HG02981 (cell line): ENCODE measurements around the gene BOD1.
"Not testable (repeated sequence)": the region's sequence is repeated elsewhere in the genome, so short reads cannot be mapped to it uniquely, and the experiment has no call there.

Experiments used
- ATAC-seq: cut with Tn5 transposase; IDR thresholded peaks from one replicate; pipeline ENCODE4 v1.9.1; 2021; ENCODE audit warnings: mild to moderate bottlenecking, moderate library complexity; ENCODE audit not compliant: unreplicated experiment

The BOD1 gene

DNA sequence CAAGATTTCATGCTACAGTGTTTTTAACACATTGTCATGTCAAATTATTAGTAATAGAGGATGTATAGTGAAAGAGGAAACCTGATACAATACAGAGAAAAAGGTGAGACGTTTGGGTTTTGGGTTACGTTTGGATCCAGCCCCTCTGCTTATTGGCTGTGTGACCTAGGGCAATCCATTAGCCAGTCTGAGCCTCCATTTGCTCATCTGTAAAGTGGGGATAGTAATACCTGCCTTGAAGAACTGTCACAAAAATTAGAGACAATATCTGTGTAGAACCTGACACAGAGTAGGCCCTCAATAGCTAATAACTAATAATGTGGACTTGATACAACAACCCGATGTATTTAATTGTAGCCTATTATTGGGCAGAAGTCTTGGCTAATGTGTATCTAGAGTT is 4.3 kb upstream of the BOD1 start:
- no peak for ATAC-seq

DNA sequence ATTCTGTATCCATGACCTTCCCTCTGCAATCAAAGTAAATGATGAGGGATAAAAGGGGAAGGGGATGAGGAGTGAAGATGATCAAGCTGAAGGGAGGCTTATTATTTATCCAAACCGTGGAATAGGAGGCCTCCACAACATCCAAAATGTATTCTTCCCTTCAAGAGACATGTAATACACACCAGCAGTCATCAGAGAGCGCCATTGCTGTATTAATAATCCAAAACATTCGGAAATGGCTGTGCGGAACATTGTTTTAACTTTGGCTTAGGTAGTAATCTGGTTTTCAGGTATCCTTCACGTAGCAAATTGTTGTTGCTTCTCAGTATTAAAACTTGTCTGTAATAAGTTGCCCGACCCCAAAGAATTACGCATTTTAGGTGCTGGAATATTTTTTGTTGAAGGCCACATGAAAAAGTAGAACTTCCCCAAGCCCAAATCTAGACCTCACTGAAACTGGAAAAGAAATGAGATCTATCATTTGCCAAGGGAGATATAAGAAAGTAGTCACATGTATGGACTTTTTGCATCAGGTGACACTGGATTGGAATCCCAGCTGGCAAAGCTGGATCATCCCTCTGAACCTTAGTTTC is 2.6 kb upstream of the BOD1 start:
- ATAC-seq: no peak

DNA sequence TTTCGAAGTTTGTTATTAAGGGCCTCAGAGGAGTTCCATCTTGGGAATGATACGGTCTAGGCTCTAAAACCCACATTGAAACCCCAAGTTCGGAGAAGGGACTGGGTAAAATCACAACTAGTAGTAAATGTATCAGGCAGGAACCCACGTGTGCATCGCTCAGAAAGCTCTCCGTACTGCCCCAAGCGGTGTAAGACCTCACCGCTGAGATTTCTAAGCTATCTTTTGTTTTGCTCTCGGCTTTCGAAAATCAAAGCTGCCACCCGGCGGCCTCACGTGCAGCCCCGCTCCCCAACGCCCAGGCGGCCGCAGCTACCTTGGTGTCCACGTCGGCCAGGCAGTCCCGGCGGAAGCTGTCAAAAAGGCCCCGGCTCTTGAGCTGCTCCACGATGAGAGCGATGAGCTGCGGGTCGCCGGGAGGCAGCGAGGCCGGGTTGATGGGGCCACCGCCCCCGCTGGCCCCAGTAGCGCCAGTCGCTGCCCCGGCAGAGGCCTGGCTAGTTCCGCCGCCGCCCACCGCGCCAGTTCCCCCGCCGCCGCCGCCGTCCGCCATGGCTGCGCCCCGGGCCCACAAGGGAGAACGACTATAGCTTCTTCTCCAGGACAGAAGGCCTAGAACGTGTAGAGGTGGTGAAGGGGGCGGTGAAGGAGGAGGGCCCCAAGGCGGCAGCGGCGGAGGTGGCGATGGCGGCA is 420 bp downstream of the BOD1 start:
- ATAC-seq: peak; percentile 52

DNA sequence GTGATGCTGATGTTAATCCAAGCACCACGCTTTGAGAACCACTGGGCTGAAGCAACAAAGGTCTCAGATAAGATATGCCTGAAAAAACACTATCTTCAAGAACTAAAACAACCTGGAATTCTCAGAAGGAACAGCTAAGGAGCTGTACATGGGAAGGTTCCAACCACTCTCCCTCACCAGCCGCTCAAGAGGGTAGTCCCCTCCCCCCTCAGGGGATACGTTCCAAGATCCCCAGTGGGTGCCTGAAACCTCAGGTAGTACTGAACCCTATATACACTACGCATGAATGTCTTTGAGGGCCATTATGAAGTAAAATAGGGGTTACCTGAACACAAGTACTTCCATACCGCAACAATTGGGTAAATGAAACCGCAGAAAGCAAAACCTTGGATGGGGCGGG is 1.9 kb downstream of the BOD1 start:
- no peak for ATAC-seq

DNA sequence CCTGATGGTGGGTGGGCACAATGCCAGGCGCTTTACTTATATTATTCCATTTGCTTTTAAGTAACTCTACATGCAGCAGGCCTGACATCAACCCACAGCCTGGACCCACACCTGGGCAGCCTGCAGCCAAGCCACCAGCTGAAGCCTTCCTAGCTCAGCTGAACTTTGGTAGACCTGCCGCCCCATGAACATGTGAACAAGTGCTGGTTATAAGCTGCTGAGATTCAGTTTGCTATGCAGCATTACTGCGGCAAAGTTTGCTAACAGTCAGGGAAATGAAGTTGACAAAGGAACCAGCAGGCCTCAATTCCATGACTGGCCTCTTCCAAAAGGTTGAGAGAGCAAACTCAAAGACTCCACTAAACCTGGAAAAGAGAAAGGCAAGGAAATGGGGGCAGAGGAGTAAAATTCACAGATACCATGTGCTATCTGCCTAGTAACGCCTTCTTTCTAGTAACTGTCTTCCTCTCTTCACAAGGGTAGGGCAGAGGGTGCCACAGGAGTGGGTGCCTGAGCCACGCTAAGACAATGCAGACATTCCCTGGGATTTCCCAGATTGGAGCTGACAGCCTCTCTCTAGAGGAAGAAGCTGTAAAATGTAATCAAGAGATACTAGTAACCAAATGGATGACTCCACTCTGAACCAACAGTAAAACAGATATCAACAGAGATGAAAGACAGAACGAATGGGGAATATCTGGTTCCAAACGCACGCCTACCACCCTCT is 2.9 kb downstream of the BOD1 start:
- ATAC-seq: no peak

DNA sequence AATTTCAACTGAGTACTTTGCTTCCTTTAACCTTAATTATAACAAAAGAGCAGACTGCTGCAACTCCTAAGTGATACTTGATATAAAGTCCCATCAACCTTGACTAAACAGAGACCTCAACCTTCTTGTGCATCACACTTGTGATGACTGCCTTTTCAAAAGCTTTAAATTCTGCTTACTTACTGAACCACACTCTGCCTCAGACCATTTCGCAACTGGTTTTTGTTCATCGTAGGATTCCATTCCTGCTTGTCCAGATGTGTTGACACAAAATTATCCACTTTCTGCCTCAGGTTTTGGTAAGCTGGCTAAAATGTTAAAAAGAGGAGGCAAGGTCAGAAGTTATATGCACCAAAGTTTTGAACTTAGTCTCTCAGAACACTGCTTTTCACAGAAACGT is 3.5 kb downstream of the BOD1 start:
- no peak for ATAC-seq

DNA sequence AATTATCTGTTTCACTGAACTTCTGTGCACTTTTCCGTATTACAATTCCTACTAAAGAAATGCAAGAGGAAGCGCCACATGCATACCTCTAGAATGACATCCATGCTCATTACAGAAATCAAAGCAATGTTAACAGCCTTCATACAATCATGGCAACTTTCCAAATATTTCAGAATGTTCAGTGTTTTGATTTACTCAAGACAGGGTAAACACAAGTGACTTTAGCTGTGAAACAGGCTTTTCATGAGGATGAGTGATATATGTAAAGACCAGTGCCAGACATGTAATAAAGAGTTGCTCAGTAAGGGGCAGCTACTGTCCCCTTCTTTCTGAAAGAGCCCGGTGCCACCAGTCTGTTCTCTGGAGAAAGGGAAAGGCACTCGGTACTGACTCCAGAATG is 4.7 kb downstream of the BOD1 start:
- ATAC-seq: no peak

DNA sequence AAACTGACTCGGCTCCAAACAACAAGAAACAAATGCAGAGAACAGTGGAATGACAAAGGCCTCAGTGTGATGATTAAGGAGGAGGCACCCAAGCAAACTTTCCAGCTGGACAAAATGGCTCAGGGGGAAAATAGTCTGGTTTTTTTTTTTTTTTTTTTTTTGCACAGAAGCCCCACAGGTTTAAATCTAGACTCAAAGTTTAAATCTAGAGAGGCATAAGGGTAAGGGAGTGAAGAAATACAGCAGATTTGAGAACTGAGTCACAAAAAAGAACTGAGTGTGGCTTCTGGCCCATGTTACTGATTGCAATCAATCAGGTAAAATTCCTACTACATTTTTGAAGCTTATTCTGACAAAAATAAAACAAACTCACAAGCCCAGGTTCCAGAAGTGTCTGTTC is 12.3 kb downstream of the BOD1 start:
- ATAC-seq: no peak

DNA sequence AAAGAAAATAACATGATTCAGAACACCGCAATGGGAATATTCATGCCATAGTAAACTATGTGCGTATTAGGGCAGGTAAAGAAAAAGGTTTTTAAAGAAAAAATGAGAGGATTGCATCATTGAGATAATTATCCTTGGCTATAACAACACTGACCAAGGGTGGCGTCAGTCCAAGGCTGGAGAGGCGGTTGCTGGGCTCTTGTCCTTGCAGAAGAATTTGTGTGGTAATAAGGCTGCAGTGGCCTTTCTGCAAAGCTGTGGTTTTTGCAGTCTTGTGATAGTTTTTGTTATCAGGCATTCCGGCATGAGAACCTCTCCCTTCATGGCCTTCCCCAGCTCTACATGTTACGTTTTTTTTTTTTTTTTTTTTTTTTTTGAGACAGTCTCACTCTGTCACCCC is 14.0 kb downstream of the BOD1 start:
- ATAC-seq: no peak

DNA sequence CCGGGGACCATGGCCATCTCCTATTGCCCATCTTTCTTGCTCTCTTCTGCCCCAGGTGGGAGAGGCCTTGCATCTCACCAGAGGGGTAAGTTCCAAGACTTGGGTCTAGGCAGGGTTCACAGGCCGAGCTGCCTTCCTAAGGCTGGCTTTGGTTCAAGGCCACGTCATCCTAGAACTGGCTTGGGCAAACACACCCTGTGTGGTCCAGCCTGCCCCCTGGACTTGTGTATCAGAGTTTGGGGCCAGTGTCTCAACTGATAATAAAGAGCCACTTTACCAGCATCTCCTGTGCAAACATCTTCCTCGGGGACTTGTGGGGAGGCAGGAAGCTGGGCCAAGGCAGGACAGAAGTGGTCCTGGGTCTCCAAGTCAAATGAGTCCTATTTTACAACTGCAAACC is 17.8 kb downstream of the BOD1 start:
- no peak for ATAC-seq

DNA sequence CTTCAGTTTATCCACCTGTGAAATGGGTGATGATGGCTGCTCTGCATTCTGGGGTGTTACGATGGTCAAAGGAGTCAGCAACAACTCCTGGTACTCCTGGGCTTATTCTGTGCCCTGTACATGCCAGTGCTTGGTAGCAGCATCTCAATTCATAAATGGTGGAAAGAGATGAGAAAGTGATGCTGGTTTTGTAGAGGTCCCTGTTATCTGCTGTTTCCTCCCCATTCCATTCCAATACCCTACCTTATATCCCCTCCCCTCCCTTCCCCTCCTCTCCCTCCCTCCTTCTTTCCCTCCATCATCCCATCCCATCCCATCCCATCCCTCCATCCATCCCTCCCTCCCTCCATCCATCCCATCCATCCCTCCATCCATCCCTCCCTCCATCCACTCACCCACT is 19.1 kb downstream of the BOD1 start:
- ATAC-seq: no peak

DNA sequence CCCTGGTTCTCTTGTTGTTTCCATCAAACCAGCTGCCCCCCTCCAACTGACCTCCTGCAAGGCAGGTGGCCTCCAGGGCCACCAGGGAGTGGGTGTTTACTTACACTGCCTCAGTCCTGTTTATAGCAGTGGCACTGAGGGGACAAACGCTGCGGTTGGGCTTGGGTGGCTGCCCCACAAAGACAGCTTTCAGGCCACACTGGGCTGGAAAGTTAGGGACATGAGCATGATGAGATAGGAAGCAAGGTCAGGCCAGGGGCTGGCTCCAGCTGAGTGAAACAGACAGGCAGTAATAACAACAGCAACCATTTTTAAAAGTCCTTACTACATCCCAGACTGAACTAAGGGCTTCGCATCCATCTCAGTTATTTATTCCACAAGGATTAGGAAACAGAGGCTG is 20.6 kb downstream of the BOD1 start:
- no peak for ATAC-seq

DNA sequence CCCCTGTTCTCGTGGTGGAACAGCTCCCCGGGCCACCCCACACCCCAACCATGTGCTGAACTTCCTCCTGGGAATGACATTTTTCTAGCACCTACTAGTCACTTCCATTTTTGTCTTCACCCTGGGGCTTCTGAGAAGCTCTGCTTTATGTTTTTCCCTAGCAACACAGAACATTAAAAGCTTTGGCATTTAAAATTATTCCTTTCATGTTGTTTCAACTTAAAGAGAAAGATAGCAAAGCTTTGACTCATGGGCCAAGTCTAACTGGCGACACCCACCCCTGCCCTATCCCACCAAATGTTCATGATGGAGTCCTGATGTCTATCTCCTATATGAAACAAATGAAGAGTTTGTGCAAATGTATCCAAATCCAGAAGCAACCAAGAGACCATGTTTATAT is 22.4 kb downstream of the BOD1 start:
- no peak for ATAC-seq

DNA sequence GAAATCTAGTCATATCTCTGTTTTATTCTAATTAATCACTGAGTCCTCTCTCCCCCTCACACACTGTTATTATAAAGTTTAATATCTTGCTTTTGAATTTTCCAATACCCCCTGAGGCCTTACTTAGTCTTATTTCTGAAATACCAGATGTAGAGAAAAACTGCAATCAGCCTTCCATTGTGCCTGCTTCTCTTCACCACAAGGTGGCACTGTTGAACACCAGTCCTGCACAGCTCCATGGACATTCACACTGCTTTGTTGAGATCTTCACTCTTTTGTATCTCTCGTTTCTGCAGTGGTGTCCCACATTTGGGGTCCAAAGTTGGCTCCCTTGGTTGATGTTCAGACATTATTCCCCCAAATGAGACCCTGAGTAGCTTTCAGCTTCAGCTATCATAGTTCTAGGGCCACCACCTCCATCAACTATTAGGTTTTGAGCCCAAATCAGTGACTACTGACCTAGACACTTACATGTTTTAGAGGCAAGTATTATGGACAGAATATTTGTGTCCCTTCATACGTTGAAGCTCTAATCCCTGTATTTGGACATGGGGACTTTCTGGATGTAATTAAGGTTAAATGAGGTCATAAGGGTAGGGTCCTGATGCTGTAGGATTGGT is 24.3 kb downstream of the BOD1 start:
- no peak for ATAC-seq

DNA sequence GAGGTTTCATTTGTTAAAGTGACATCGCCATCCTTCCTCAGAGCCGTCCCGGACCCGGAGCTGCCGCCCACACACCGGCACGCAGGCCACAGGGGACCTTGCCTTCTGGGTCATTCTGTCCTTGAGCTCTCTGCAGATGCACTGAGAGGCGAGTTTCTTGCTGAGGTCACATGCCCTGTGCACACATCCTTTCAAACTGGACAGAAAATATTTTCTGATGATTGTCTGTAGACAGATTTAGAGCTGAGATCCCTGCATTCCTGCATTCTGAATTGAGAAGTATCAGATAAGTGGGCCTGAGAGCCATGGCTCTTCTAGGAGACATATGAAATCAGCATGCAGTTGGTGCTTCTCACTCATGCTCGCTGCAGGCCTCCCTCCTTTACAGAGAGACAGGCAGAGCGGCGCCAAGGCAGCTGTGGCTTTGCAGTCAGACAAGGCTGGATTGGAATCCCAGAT is 25.4 kb downstream of the BOD1 start:
- ATAC-seq: no peak

DNA sequence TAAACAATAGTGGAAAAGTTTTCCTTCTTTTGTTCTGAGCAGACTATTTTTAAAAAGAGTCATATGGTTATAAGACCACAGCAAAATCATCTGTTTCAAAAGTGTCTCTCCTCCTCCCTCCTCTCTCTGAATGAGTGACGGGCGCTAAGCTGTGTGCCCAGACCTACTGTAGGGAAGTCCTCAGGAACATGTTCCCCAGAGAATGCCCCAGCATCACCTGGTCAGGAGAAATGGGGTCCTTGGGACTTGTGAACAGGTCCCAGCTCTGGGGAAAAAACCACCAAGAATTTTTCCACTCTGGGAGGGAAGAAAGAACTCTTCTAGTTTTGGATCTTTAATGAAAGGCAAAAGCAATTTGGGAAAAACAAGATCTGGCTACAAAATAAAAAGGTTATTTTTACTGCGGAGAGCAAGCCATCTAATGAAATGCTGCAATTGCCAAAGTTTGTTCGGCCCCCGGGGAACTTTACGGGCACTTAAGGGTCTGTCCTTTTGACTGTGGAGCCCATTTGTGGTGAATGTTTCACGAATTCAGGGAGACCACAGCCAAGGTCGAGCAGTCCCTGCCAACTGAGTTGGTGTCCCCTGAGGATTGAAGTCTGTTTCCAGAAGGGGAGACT is 25.9 kb downstream of the BOD1 start:
- no peak for ATAC-seq

DNA sequence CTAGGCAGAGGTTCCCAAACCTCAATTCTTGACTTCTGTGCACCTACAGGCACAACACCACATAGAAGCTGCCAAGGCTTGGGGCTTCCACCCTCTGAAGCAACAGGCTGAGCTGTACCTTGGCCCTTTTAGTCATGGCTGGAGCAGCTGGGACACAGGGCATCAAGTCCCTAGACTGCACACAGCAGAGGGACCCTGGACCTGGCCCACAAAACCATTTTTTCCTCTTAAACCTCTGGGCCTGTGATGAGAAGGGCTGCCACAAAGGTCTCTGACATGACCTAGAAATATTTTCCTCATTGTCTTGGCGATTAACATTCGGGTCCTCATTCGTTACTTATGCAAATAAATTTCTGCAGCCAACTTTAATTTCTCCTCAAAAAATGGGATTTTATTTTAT is 30.3 kb downstream of the BOD1 start:
- ATAC-seq: not testable (repeated sequence)

DNA sequence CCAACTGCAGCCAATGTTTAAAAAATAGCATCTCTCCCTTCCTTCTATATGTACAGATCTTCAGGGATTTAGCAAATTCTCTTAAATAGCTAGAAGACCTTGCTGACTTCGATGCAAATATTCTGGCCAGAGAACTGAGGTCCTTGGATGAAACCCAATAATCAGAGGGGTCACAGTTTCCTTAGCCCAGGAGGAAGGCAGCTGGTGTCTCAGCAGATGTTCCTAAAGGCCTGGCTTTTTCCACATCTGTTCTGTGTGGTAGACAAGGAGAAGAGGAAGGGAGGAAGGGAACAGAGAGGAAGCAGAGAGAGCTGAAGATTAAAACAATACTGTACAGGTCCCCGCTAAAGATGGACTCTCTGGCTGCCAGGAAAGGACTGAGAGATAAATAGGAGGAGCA is 33.1 kb downstream of the BOD1 start:
- no peak for ATAC-seq

DNA sequence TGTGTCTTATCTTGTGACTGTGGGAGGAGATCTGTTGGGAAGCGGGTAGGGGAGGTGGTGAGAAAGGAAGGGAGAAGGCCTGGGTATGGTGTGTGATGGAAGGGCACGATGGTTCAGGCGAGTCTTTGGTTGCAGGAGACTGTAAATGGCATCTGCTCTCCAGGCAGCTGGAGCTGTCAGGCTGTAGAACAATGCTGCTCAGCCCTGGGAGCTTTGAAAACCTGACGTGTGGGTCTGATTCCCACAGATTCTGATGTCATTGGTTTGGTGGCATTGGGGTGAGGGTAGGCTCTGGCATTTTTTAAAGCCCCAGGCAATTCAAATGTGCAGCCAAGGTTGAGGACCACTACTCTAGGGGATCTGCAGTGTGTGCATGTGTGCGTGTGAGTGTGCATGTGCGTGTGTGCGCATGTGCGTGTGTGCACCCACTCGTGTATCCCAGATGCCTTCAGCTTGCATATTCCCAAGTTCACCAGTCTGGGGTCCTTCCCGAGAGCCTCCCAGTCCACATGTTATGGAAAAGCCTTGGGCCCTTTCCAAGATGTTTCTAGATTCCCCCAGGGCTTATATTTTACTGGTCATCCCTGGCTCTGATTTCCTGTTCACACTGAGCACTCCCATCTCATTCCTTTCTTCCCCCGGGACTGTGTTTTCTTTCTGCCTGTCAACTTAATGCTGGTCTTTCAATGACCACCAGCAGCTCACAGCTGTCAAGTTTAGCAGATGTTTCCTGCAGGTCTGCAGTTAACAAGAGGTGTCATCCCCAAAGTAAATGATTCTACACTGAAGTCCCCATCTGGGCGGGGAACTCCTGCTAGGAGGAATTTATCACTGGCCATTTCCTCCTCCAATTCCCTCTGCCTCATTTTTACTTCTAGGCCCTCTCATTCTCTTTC is 34.0 kb downstream of the BOD1 start:
- no peak for ATAC-seq

DNA sequence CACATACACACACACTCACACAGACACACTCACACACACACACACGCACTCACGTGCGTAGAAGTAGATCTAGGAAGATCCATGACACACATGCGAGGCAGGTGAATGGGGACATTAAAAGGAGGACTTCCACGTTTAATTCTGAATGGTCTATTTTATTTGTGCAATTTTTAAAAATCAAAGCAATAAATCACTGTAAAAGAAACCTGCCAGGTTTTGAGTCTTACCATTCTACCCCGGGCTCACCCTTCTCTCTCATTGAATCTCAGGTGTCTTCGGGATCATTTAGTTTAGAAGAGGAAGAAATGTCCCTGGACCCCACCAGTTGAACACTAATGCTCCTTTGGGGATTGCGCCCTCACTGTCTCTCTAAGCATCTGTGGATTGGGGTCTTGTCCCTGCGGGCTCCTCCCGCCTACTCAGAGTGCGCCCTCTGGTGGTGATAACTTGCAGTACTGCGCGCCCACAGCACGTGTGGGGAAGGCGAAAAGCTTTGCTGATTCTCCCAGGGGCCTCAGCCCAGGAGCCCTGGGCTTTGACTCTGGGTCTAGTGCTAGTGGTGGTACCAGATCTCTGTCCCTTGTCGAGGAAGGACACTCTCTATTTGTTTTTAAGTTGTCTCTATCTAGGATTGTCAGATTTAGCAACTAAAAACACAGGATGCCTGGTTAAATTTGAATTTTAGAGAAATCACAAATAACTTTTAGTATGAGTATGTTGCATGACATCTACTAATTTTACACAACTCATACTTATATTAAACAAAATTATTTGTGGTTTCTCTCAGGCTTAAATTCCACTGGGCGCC is 34.8 kb downstream of the BOD1 start:
- ATAC-seq: no peak
